Lower leg skin (tissue), 4 donors: ENCODE measurements around the gene ARID1B. TPM values are rescaled to one million over a fixed set of nuclear protein-coding genes. Genes with fewer than 3 reads are reported as not detected.

Source experiments
- DNase-seq, 2 donors: peaks; one replicate each; pipeline ENCODE4 v3.0.0-alpha.2; 2019; ENCODE audit warnings: low spot score in 2 of 2
- H3K4me3 ChIP-seq: fragments of 200-600 bp; sonication (generic); 2 replicates; pipeline ENCODE4 v1.5.1; 2017; ENCODE audit warnings: mild to moderate bottlenecking, low read depth; ENCODE audit not compliant: poor library complexity, severe bottlenecking
- POLR2A ChIP-seq, 2 donors: fragments of 450-650 bp; IDR thresholded peaks; one replicate each; pipeline ENCODE4 v1.6.1; 2016 to 2017; ENCODE audit warnings: antibody characterized with exemption in 2 of 2, mild to moderate bottlenecking in 1 of 2, moderate library complexity in 1 of 2
- WGBS, 2 donors: methylation state at CpG; one replicate each; pipeline ENCODE4 v1.1.5; 2018; 5-methylcytosine and 5-hydroxymethylcytosine counted together
- intact Hi-C: fragments of 100-400 bp; cut with DNase I; formaldehyde crosslinking; loops from one replicate; pipeline ENCODE4 v1.15.0; 2023; ENCODE audit warnings: low total_unique reads
- total RNA-seq, 4 donors: library from RNA; depleted of rRNA; stranded (reverse); fragments of >200 nt; gene quantifications; one replicate each; pipeline ENCODE4 v1.1.0, GENCODE V29; 2016
- TF ChIP-seq, protein P1 (sequence below), 3 donors: fragments of 450-650 bp; IDR thresholded peaks; one replicate each; pipeline ENCODE4 v1.5.1; 2016; ENCODE audit warnings: antibody characterized with exemption in 3 of 3, mild to moderate bottlenecking in 3 of 3, moderate library complexity in 2 of 3

ARID1B gene
- total RNA-seq, 4 donors from 2014 or later, result 87.3 to 132 (median 102) TPM

DNA sequence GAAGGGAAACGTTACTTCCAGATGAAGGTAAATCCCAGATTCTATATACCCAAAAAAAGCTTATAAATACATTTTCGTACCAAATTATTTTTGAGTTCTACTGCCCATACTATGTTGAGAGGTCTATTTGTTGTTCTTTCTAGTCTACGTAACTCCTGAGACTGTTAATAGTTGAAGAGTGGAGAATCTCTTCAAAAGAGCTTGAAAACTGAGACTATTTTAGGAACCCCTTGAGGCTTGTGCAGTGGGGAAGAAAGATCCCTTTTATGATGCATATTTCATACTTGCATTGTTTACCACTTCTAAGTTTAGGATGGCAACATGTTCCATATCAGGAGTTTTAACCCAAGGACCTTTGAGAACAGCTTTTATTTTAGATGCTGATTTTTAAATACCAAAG is 301.1 kb downstream of the ARID1B start:
- intact Hi-C loops, result no loop called here
- WGBS, 2 donors, result 79 to 89% methylated on average over 3 of the region's 3 CpGs
- TF ChIP-seq, protein P1, sequence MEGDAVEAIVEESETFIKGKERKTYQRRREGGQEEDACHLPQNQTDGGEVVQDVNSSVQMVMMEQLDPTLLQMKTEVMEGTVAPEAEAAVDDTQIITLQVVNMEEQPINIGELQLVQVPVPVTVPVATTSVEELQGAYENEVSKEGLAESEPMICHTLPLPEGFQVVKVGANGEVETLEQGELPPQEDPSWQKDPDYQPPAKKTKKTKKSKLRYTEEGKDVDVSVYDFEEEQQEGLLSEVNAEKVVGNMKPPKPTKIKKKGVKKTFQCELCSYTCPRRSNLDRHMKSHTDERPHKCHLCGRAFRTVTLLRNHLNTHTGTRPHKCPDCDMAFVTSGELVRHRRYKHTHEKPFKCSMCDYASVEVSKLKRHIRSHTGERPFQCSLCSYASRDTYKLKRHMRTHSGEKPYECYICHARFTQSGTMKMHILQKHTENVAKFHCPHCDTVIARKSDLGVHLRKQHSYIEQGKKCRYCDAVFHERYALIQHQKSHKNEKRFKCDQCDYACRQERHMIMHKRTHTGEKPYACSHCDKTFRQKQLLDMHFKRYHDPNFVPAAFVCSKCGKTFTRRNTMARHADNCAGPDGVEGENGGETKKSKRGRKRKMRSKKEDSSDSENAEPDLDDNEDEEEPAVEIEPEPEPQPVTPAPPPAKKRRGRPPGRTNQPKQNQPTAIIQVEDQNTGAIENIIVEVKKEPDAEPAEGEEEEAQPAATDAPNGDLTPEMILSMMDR (IDR thresholded peaks at IDR 0.05), result no peak
- TF ChIP-seq POLR2A (IDR thresholded peaks at IDR 0.05), result no peak
- DNase-seq, result no peak
- no peak overlapping the region for H3K4me3 ChIP-seq

DNA sequence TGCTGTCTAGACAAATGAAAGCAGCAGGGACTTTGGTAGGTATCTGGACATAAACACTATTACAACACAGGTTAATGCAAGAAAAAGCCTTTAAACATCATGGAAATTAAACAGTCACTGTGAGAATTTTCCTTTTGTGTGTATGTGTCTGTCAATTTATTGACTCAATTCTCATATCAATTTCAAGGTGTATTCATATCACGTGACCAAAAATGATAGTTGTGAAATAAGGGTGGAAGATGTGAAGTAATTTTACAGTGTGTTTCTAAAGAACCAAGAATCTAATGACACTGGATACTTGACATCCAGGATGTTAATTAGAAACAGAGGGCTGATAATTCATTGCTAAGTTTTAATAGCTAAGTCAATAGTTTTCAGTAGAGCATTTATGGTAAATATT is 302.1 kb downstream of the ARID1B start:
- TF ChIP-seq, protein P1 (IDR thresholded peaks at IDR 0.05), result no peak
- TF ChIP-seq POLR2A (IDR thresholded peaks at IDR 0.05), result no peak
- H3K4me3 ChIP-seq, result no peak overlapping the region
- intact Hi-C loops, result no loop called here
- DNase-seq, result no peak
- WGBS, 2 donors, result 42 to 51% methylated on average over 1 of the region's 1 CpG

DNA sequence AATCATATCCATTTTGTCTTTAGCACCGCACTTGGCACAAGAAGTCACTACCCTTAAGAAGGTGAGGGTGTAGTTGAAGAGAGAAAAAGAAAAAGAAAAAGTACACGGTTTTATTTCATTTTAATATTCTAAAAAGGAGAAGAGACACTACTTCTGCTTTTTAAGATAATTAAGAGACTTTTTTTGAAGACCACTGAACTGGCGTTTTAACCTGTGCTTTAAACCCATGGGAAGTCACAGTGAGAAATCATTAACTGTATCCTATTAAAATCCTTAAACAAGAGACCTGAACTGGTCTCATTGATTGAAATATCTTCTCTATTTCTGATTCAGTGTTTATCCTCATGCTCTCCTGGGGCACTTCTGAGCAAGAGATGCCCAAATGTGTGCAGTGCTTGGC is 302.6 kb downstream of the ARID1B start:
- no peak for DNase-seq
- no peak overlapping the region for H3K4me3 ChIP-seq
- intact Hi-C loops, result no loop called here
- TF ChIP-seq, protein P1 (IDR thresholded peaks at IDR 0.05), result no peak
- TF ChIP-seq POLR2A (IDR thresholded peaks at IDR 0.05), result no peak
- WGBS, 2 donors, result 78 to 84% methylated on average over 3 of the region's 3 CpGs

DNA sequence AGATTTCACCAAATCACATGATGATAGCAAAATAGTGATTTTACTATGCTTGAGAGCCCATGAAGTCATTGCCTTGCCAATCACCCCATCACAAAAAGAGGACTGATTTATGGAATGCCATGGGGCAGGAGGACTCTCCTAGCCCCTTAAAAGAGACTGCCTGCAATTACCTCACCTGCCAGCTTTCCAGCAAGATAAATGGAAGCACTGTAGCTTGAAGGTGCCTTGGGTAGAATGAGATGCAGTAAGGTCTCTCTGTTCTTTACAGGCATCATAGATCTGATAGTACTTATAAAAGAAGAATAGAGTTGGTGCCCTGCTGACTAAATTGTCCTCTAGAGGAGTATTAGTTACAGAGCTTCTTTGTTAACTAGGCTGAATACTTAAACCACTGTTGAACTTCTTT is 303.8 kb downstream of the ARID1B start:
- DNase-seq, result no peak
- intact Hi-C loops, result no loop called here
- TF ChIP-seq, protein P1 (IDR thresholded peaks at IDR 0.05), result no peak
- no peak for TF ChIP-seq POLR2A (IDR thresholded peaks at IDR 0.05)
- H3K4me3 ChIP-seq, result no peak overlapping the region

DNA sequence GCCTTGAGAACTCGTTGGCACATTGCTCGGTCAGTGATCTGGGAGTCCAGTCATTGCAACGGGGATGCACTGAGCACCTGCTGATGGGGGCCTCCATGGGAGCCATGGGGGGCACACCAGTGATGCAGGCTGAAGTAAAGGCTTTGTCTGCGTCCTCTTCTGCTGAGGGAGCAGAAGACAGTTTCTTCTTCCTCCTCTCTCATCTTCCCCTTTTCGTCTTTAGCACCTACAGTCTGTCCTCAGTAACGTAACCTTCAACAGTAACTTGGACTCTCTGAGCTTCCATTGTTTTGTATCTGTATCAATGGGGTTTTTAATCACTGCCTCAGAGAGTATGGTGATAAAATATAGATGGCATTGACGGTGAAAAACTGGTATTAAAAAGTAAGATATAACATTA is 306.2 kb downstream of the ARID1B start:
- WGBS, 2 donors, result 72 to 79% methylated on average over 7 of the region's 7 CpGs
- intact Hi-C loops, result no loop called here
- DNase-seq, result no peak
- TF ChIP-seq POLR2A (IDR thresholded peaks at IDR 0.05), result no peak
- TF ChIP-seq, protein P1 (IDR thresholded peaks at IDR 0.05), result no peak
- H3K4me3 ChIP-seq, result no peak overlapping the region

DNA sequence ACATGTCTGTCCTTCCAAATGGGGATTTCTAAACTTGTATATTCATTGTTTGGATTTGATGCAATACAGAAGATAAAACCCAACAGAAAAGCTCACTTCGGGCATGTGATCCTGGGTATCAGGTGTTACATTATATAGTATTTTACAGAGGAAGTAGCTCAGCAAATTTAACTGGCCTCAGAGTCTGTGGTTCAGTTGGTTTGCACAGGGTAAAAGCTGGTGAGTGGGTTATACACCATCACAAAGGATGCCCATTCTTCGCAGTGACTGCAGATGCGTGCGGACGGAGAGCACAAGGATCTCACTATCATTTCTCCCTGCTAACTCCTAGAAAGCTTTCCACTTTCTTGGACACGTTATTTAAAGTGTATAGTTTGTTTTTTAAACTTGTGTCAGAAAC is 309.5 kb downstream of the ARID1B start:
- DNase-seq, result no peak
- 99% methylated on average over 6 of the region's 6 CpGs for WGBS, 2 donors
- H3K4me3 ChIP-seq, result no peak overlapping the region
- intact Hi-C loops, result no loop called here
- TF ChIP-seq, protein P1 (IDR thresholded peaks at IDR 0.05), result no peak
- no peak for TF ChIP-seq POLR2A (IDR thresholded peaks at IDR 0.05)
